Calu3 (cell line): ENCODE measurements around the gene DHX36. TPM values are rescaled to one million over a fixed set of nuclear protein-coding genes. Genes with fewer than 3 reads are reported as not detected.

Experiments
- BruUV-seq: library from RNA; stranded (reverse); fragments of 400-500 nt; replicated peaks from 2 replicates; lab custom pipeline; 2021; lab: Mats Ljungman, UMichigan
- CTCF ChIA-PET: fragments of 300-600 bp; sonication (Branson Sonifier 250); formaldehyde crosslinking; loops from one replicate; lab custom pipeline; 2022; ENCODE audit warnings: antibody characterized with exemption; lab: Charles Lee
- DNase-seq: peaks from one replicate; pipeline ENCODE4 v3.0.0; 2022
- H3K27ac Mint-ChIP-seq: one replicate; pipeline ENCODE4 v1.8.0; 2022; ENCODE audit warnings: mixed read lengths; ENCODE audit not compliant: unreplicated experiment
- H3K27me3 Mint-ChIP-seq: one replicate; pipeline ENCODE4 v1.8.0; 2022; ENCODE audit warnings: mixed read lengths; ENCODE audit not compliant: unreplicated experiment
- H3K36me3 Mint-ChIP-seq: one replicate; pipeline ENCODE4 v1.8.0; 2022; ENCODE audit warnings: mild to moderate bottlenecking, moderate library complexity, mixed read lengths; ENCODE audit not compliant: insufficient read depth, unreplicated experiment
- H3K4me1 Mint-ChIP-seq: one replicate; pipeline ENCODE4 v1.8.0; 2022; ENCODE audit warnings: mild to moderate bottlenecking, low read depth, mixed read lengths; ENCODE audit not compliant: unreplicated experiment
- H3K4me3 Mint-ChIP-seq: one replicate; pipeline ENCODE4 v1.8.0; 2022; ENCODE audit warnings: mild to moderate bottlenecking, low read depth, moderate library complexity, mixed read lengths; ENCODE audit not compliant: unreplicated experiment
- H3K9me3 Mint-ChIP-seq: one replicate; pipeline ENCODE4 v1.8.0; 2022; ENCODE audit warnings: low read depth, mixed read lengths; ENCODE audit not compliant: unreplicated experiment
- CTCF ChIP-seq: fragments of 200-600 bp; IDR thresholded peaks from one replicate; pipeline ENCODE4 v1.8.0; 2022; ENCODE audit warnings: antibody characterized with exemption; ENCODE audit not compliant: unreplicated experiment
- intact Hi-C: fragments of 100-400 bp; cut with micrococcal nuclease; formaldehyde crosslinking; loops from one replicate; pipeline ENCODE4 v1.10.0; 2022; ENCODE audit not compliant: unreplicated experiment
- total RNA-seq: library from RNA; stranded (reverse); gene quantifications from 2 replicates; pipeline ENCODE4 v1.2.3, GENCODE V29; 2022

The DHX36 gene
- total RNA-seq, 1 experiment from 2014 or later = 127 TPM

- BruUV-seq = no TSS peak
- Mint-ChIP-seq H3K4me3 (no peak overlapping the region), H3K36me3 (no peaks in the 10 kb centered on the region), H3K9me3 (no peaks in the 10 kb centered on the region), H3K27me3 (no peaks in the 10 kb centered on the region), H3K27ac (no peak overlapping the region), H3K4me1 (no peaks in the 10 kb centered on the region)
- DNase-seq = no peak
- intact Hi-C loops = no loop called here
- no peak for TF ChIP-seq CTCF
- CTCF ChIA-PET = no interaction called here
Observed at GRCh38 chr3:154223519-154223918, 100.8 kb downstream of the DHX36 start.

Other genes starting within 250 kb of the DHX36 start
- 19.0 and 21.4 TPM in 2 replicates for gene ARHGEF26, start 203.1 kb downstream of the DHX36 start, total RNA-seq
- not detected in 2 replicates for gene GPR149, start 105.7 kb upstream of the DHX36 start, total RNA-seq